Trophoblast cell (in vitro differentiated cells and primary cell): ENCODE data around the gene CEP250.

Experiments
- DNase-seq, 2 donors: peaks; one replicate each; pipeline ENCODE4 v3.0.0-alpha.2; 2016
- H2AFZ ChIP-seq: 2 replicates; pipeline ENCODE4 v1.6.1; 2013; ENCODE audit warnings: low read length, moderate library complexity, mild to moderate bottlenecking; ENCODE audit not compliant: insufficient read depth, poor library complexity
- H2AK5ac ChIP-seq: 2 replicates; pipeline ENCODE4 v1.6.1; 2013; ENCODE audit warnings: mild to moderate bottlenecking, low read length
- H2BK120ac ChIP-seq: 2 replicates; pipeline ENCODE4 v1.6.1; 2013; ENCODE audit warnings: low read length, mild to moderate bottlenecking, moderate library complexity; ENCODE audit not compliant: insufficient read depth, poor library complexity
- H2BK12ac ChIP-seq: 2 replicates; pipeline ENCODE4 v1.6.1; 2013; ENCODE audit warnings: mild to moderate bottlenecking, low read length, moderate library complexity
- H2BK5ac ChIP-seq: 2 replicates; pipeline ENCODE4 v1.6.1; 2013; ENCODE audit warnings: low read length, low read depth, moderate library complexity, mild to moderate bottlenecking; ENCODE audit not compliant: poor library complexity
- H3K14ac ChIP-seq: 2 replicates; pipeline ENCODE4 v1.6.1; 2013; ENCODE audit warnings: mild to moderate bottlenecking, low read length
- H3K18ac ChIP-seq: 2 replicates; pipeline ENCODE4 v1.6.1; 2013; ENCODE audit warnings: mild to moderate bottlenecking, low read length
- H3K23ac ChIP-seq: 2 replicates; pipeline ENCODE4 v1.6.1; 2013; ENCODE audit warnings: low read length
- H3K27ac ChIP-seq: 2 replicates; pipeline ENCODE4 v1.5.1; 2013; ENCODE audit warnings: low read depth, mild to moderate bottlenecking, inconsistent platforms, low read length, moderate library complexity
- H3K27me3 ChIP-seq: 2 replicates; pipeline ENCODE4 v1.6.1; 2013; ENCODE audit warnings: inconsistent platforms, mild to moderate bottlenecking, low read length, moderate library complexity; ENCODE audit not compliant: insufficient read depth
- H3K36me3 ChIP-seq, 2 experiments: 1 replicate in 1 of 2; 2 replicates in 1 of 2; pipeline ENCODE4 v1.6.1; 2013; ENCODE audit warnings: low read length in 2 of 2, mild to moderate bottlenecking in 2 of 2, moderate library complexity in 1 of 2; ENCODE audit not compliant: insufficient read depth in 2 of 2, control insufficient read depth in 1 of 2
- H3K4ac ChIP-seq: 2 replicates; pipeline ENCODE4 v1.6.1; 2013; ENCODE audit warnings: low read depth, mild to moderate bottlenecking, low read length, moderate library complexity
- H3K4me1 ChIP-seq, 2 experiments: 1 replicate in 1 of 2; 2 replicates in 1 of 2; pipeline ENCODE4 v1.6.1; 2013; ENCODE audit warnings: low read length in 2 of 2, mild to moderate bottlenecking in 2 of 2, moderate library complexity in 1 of 2; ENCODE audit not compliant: insufficient read depth in 2 of 2, control insufficient read depth in 1 of 2
- H3K4me2 ChIP-seq: 2 replicates; pipeline ENCODE4 v1.6.1; 2013; ENCODE audit warnings: inconsistent platforms, mild to moderate bottlenecking, low read length, moderate library complexity
- H3K4me3 ChIP-seq: 2 replicates; pipeline ENCODE4 v1.5.1; 2013; ENCODE audit warnings: mild to moderate bottlenecking, low read depth, low read length, inconsistent platforms
- H3K79me1 ChIP-seq: one replicate; pipeline ENCODE4 v1.6.1; 2013; ENCODE audit warnings: low read length
- H3K79me2 ChIP-seq: 2 replicates; pipeline ENCODE4 v1.6.1; 2013; ENCODE audit warnings: low read length, mild to moderate bottlenecking; ENCODE audit not compliant: control insufficient read depth, insufficient read depth, poor library complexity
- H3K9ac ChIP-seq: 2 replicates; pipeline ENCODE4 v1.6.1; 2013; ENCODE audit warnings: mild to moderate bottlenecking, low read length
- H3K9me3 ChIP-seq: 2 replicates; pipeline ENCODE4 v1.6.1; 2013; ENCODE audit warnings: low read depth, mild to moderate bottlenecking, control low read depth, inconsistent platforms, low read length; ENCODE audit not compliant: insufficient read depth
- H4K12ac ChIP-seq: 2 replicates; pipeline ENCODE4 v1.6.1; 2013; ENCODE audit warnings: low read depth, mild to moderate bottlenecking, low read length, moderate library complexity
- H4K8ac ChIP-seq: 2 replicates; pipeline ENCODE4 v1.6.1; 2013; ENCODE audit warnings: low read depth, mild to moderate bottlenecking, low read length, moderate library complexity
- H4K91ac ChIP-seq: one replicate; pipeline ENCODE4 v1.6.1; 2013; ENCODE audit warnings: low read depth, mild to moderate bottlenecking, low read length, moderate library complexity
- WGBS: extraction: QIAGEN DNeasy Blood & Tissue Kit; methylation state at CpG from one replicate; pipeline ENCODE4 v1.1.7; 2013; ENCODE audit warnings: missing lambda C conversion rate; ENCODE audit not compliant: insufficient read length, insufficient coverage; ENCODE audit errors: extremely low coverage; 5-methylcytosine and 5-hydroxymethylcytosine counted together

Gene CEP250

GRCh38 chr20:35479798-35480197, 24.4 kb downstream of the CEP250 start:
- Histone ChIP-seq H2BK5ac (no peak overlapping the region), H4K8ac (no peak overlapping the region), H3K4me2 (no peak overlapping the region), H3K4me3 (no peak overlapping the region), H3K23ac (no peak overlapping the region), H4K12ac (no peak overlapping the region), H3K4ac (no peak overlapping the region), H3K18ac (no peak overlapping the region), H3K9me3 (peaks cover 8% of the 10 kb centered on the region), H2BK12ac (no peak overlapping the region), H2AFZ (no peak overlapping the region), H3K14ac (no peak overlapping the region), H3K27me3 (no peaks in the 10 kb centered on the region), H2BK120ac (no peak overlapping the region), H3K9ac (no peak overlapping the region), H2AK5ac (no peak overlapping the region), H3K27ac (no peak overlapping the region), H3K36me3 (peaks cover 26 to 31% of the 10 kb centered on the region in 2 experiments), H3K79me1 (no peaks in the 10 kb centered on the region), H4K91ac (no peak overlapping the region), H3K79me2 (no peaks in the 10 kb centered on the region), H3K4me1 (no peaks in the 10 kb centered on the region)
- DNase-seq, result no peak
- WGBS, result no CpG with 5 or more reads among the region's 5 CpGs

GRCh38 chr20:35487479-35487878, 32.1 kb downstream of the CEP250 start:
- H2BK12ac ChIP-seq, result no peak overlapping the region
- no peak overlapping the region for H2AFZ ChIP-seq
- no peak overlapping the region for H2AK5ac ChIP-seq
- no peaks in the 10 kb centered on the region for H3K27me3 ChIP-seq
- no peaks in the 10 kb centered on the region for H3K79me2 ChIP-seq
- H3K4me1 ChIP-seq, result no peaks in the 10 kb centered on the region
- H4K8ac ChIP-seq, result no peak overlapping the region
- no peak overlapping the region for H3K14ac ChIP-seq
- H2BK120ac ChIP-seq, result no peak overlapping the region
- no peak overlapping the region for H4K12ac ChIP-seq
- no peak overlapping the region for H2BK5ac ChIP-seq
- H3K23ac ChIP-seq, result no peak overlapping the region
- DNase-seq, result no peak
- H3K79me1 ChIP-seq, result no peaks in the 10 kb centered on the region
- no peak overlapping the region for H3K9ac ChIP-seq
- H4K91ac ChIP-seq, result no peak overlapping the region
- no peak overlapping the region for H3K4ac ChIP-seq
- H3K4me2 ChIP-seq, result no peak overlapping the region
- peaks cover 12 to 22% of the 10 kb centered on the region in 2 experiments for H3K36me3 ChIP-seq
- no peak overlapping the region for H3K18ac ChIP-seq
- no peak overlapping the region for H3K4me3 ChIP-seq
- H3K27ac ChIP-seq, result no peak overlapping the region
- H3K9me3 ChIP-seq, result peaks cover 3% of the 10 kb centered on the region
- WGBS, result no CpG with 5 or more reads among the region's 4 CpGs

GRCh38 chr20:35489717-35490116, 34.3 kb downstream of the CEP250 start:
- no peak overlapping the region for H2BK5ac ChIP-seq
- no peaks in the 10 kb centered on the region for H3K79me1 ChIP-seq
- H2AFZ ChIP-seq, result no peak overlapping the region
- no peaks in the 10 kb centered on the region for H3K79me2 ChIP-seq
- no peak overlapping the region for H3K4me3 ChIP-seq
- no peak overlapping the region for H2BK12ac ChIP-seq
- no CpG with 5 or more reads among the region's 5 CpGs for WGBS
- no peak overlapping the region for H2BK120ac ChIP-seq
- H3K18ac ChIP-seq, result no peak overlapping the region
- H3K9ac ChIP-seq, result no peak overlapping the region
- H3K27ac ChIP-seq, result no peak overlapping the region
- no peak overlapping the region for H3K14ac ChIP-seq
- no peak overlapping the region for H2AK5ac ChIP-seq
- H3K36me3 ChIP-seq, result peaks cover 23 to 34% of the 10 kb centered on the region in 2 experiments
- H3K9me3 ChIP-seq, result no peaks in the 10 kb centered on the region
- H3K4me1 ChIP-seq, result no peaks in the 10 kb centered on the region
- H4K91ac ChIP-seq, result no peak overlapping the region
- H3K4me2 ChIP-seq, result no peak overlapping the region
- H3K4ac ChIP-seq, result no peak overlapping the region
- no peak overlapping the region for H4K8ac ChIP-seq
- H3K27me3 ChIP-seq, result no peaks in the 10 kb centered on the region
- no peak for DNase-seq
- H3K23ac ChIP-seq, result no peak overlapping the region
- no peak overlapping the region for H4K12ac ChIP-seq

GRCh38 chr20:35490736-35491181, 35.4 kb downstream of the CEP250 start:
- no peaks in the 10 kb centered on the region for H3K79me1 ChIP-seq
- H4K8ac ChIP-seq, result no peak overlapping the region
- DNase-seq, result no peak
- no peak overlapping the region for H2AFZ ChIP-seq
- H3K14ac ChIP-seq, result no peak overlapping the region
- no peaks in the 10 kb centered on the region for H3K4me1 ChIP-seq
- no peaks in the 10 kb centered on the region for H3K79me2 ChIP-seq
- H3K4me3 ChIP-seq, result peak overlapping the region; percentile 14
- WGBS, result no CpG with 5 or more reads among the region's 6 CpGs
- no peak overlapping the region for H3K18ac ChIP-seq
- H3K27me3 ChIP-seq, result no peaks in the 10 kb centered on the region
- no peak overlapping the region for H2BK120ac ChIP-seq
- H3K23ac ChIP-seq, result no peak overlapping the region
- H2AK5ac ChIP-seq, result no peak overlapping the region
- H3K4me2 ChIP-seq, result no peak overlapping the region
- H3K27ac ChIP-seq, result no peak overlapping the region
- no peak overlapping the region for H2BK12ac ChIP-seq
- no peak overlapping the region for H3K4ac ChIP-seq
- H3K36me3 ChIP-seq, result peaks cover 25 to 36% of the 10 kb centered on the region in 2 experiments
- H3K9me3 ChIP-seq, result no peaks in the 10 kb centered on the region
- H2BK5ac ChIP-seq, result no peak overlapping the region
- no peak overlapping the region for H4K91ac ChIP-seq
- H3K9ac ChIP-seq, result no peak overlapping the region
- no peak overlapping the region for H4K12ac ChIP-seq
